K562 (cell line): ENCODE measurements around the gene SDE2. TPM values are rescaled to one million over a fixed set of nuclear protein-coding genes. Genes with fewer than 3 reads are reported as not detected.

ENCODE experiments used
- ATAC-seq: fragments of 200-7000 bp; cut with Tn5 transposase; 3 replicates; pipeline ENCODE4 v1.9.1; 2020; ENCODE audit warnings: moderate library complexity
- BruUV-seq: library from RNA; stranded (reverse); fragments of 400-500 nt; replicated peaks from 2 replicates; lab custom pipeline; 2021; lab: Mats Ljungman, UMichigan
- CTCF ChIA-PET: fragments of 300-600 bp; formaldehyde crosslinking; extraction: SDS; loops from one replicate; lab custom pipeline; 2021; ENCODE audit warnings: low intra/inter-chr PET ratio; lab: Yijun Ruan, JAX
- POLR2A ChIA-PET: fragments of 300-600, 350-650 bp; sonication (Branson Sonifier 250); formaldehyde crosslinking; extraction: SDS; loops from one replicate; lab custom pipeline; 2021; ENCODE audit warnings: antibody characterized with exemption, inconsistent platforms; lab: Yijun Ruan, JAX
- DNase-seq, 4 experiments: peaks; one replicate each; pipeline versions ENCODE4 v3.0.0 to v3.0.0-alpha.2; 2011 to 2018; ENCODE audit warnings: low spot score in 3 of 4, mixed read lengths in 3 of 4; ENCODE audit errors: extremely low read depth in 1 of 4
- FAIRE-seq: peaks from 2 replicates; lab custom pipeline; 2011; peaks lifted over from hg19 to GRCh38; lab: Jason Lieb, UNC
- H2AFZ ChIP-seq: 2 replicates; pipeline ENCODE4 v1.6.0; 2011; ENCODE audit warnings: low read depth, low read length, control low read depth, inconsistent platforms
- H3K27ac ChIP-seq: fragments of 200-600 bp; 3 replicates; pipeline ENCODE4 v1.8.0; 2011; ENCODE audit warnings: low read depth, mild to moderate bottlenecking, control low read depth, inconsistent platforms, low read length, moderate library complexity, mixed read lengths; ENCODE audit errors: extremely low read depth
- H3K27me3 ChIP-seq, 2 experiments: fragments of 300-600 bp in 1 of 2; 2 replicates in 1 of 2; 3 replicates in 1 of 2; pipeline versions ENCODE4 v1.6.0 to v1.8.0; 2011; ENCODE audit warnings: inconsistent platforms in 2 of 2, low read length in 2 of 2, mild to moderate bottlenecking in 1 of 2, mixed read lengths in 1 of 2, moderate library complexity in 1 of 2; ENCODE audit not compliant: control insufficient read depth in 2 of 2, insufficient read depth in 2 of 2
- H3K36me3 ChIP-seq: fragments of 300-600 bp; 3 replicates; pipeline ENCODE4 v1.8.0; 2011; ENCODE audit warnings: mild to moderate bottlenecking, low read length, inconsistent platforms; ENCODE audit not compliant: control insufficient read depth, insufficient read depth
- H3K4me1 ChIP-seq, 2 experiments: fragments of 200-600 bp in 1 of 2; replicated peaks in 1 of 2; 2 replicates in 1 of 2; 3 replicates in 1 of 2; pipeline versions ENCODE4 v1.5.1 to v1.8.0; 2011; ENCODE audit warnings: inconsistent platforms in 2 of 2, low read length in 2 of 2, mild to moderate bottlenecking in 1 of 2, mixed read lengths in 1 of 2, moderate library complexity in 1 of 2; ENCODE audit not compliant: control insufficient read depth in 2 of 2, insufficient read depth in 2 of 2
- H3K4me2 ChIP-seq: 2 replicates; pipeline ENCODE4 v1.6.1; 2011; ENCODE audit warnings: low read length, control low read depth, inconsistent platforms, mixed read lengths; ENCODE audit not compliant: insufficient read depth
- H3K4me3 ChIP-seq: fragments of 200-600 bp; sonication (generic), shearing (Covaris generic); 2 replicates; pipeline ENCODE4 v1.5.1; 2016; ENCODE audit warnings: control low read depth, inconsistent platforms
- H3K79me2 ChIP-seq: fragments of 200-600 bp; 3 replicates; pipeline ENCODE4 v1.8.0; 2011; ENCODE audit warnings: low read length, inconsistent platforms; ENCODE audit not compliant: control insufficient read depth, insufficient read depth
- H3K9ac ChIP-seq, 2 experiments: 2 replicates each; pipeline versions ENCODE4 v1.6.0 to v1.6.1; 2011; ENCODE audit warnings: low read depth in 2 of 2, low read length in 2 of 2, control low read depth in 1 of 2, inconsistent platforms in 1 of 2, mild to moderate bottlenecking in 1 of 2, mixed read lengths in 1 of 2; ENCODE audit not compliant: insufficient read depth in 1 of 2
- H3K9me1 ChIP-seq: one replicate; pipeline ENCODE4 v1.6.0; 2011; ENCODE audit warnings: inconsistent platforms, mild to moderate bottlenecking, low read length, moderate library complexity; ENCODE audit not compliant: control insufficient read depth, insufficient read depth
- H3K9me3 ChIP-seq: replicated peaks from 2 replicates; pipeline ENCODE4 v1.5.1; 2011; ENCODE audit warnings: low read depth, low read length, inconsistent platforms; ENCODE audit not compliant: control insufficient read depth, insufficient read depth
- H4K20me1 ChIP-seq: replicated peaks from 2 replicates; pipeline ENCODE4 v1.6.1; 2011; ENCODE audit warnings: low read length, inconsistent platforms, mixed read lengths; ENCODE audit not compliant: control insufficient read depth, insufficient read depth
- AFF4 ChIP-seq: sonication (generic); formaldehyde crosslinking; IDR thresholded peaks from 2 replicates; pipeline ENCODE4 v1.8.0; 2023; ENCODE audit warnings: mild to moderate bottlenecking, missing genetic modification reagents
- C11orf30 ChIP-seq: fragments of 450-650 bp; IDR thresholded peaks from 2 replicates; pipeline ENCODE4 v1.6.1; 2016; ENCODE audit warnings: low read depth, mild to moderate bottlenecking
- EHMT2 ChIP-seq: fragments of 450-650 bp; IDR thresholded peaks from 2 replicates; pipeline ENCODE4 v1.6.1; 2018; ENCODE audit warnings: antibody characterized with exemption
- FIP1L1 ChIP-seq: fragments of 200-400 bp; formaldehyde crosslinking; IDR thresholded peaks from 2 replicates; pipeline ENCODE4 v1.6.1; 2018; ENCODE audit warnings: mild to moderate bottlenecking, low read depth, low read length; ENCODE audit not compliant: poor library complexity, severe bottlenecking
- HINFP ChIP-seq: fragments of 450-650 bp; conservative IDR thresholded peaks from 2 replicates; pipeline ENCODE4 v1.6.1; 2016; ENCODE audit warnings: missing genetic modification characterization, low read depth, mild to moderate bottlenecking, control low read depth, missing compliant biosample characterization
- KDM4B ChIP-seq, 2 experiments: fragments of 450-650 bp in 1 of 2; sonication (generic) in 1 of 2; IDR thresholded peaks; 2 replicates each; pipeline ENCODE4 v1.6.1; 2016 to 2017; ENCODE audit warnings: borderline replicate concordance in 2 of 2, antibody characterized with exemption in 1 of 2, low read depth in 1 of 2, mild to moderate bottlenecking in 1 of 2
- MAFF ChIP-seq: IDR thresholded peaks from 2 replicates; pipeline ENCODE4 v1.6.1; 2012; ENCODE audit warnings: low read length, improper control_type of control experiment
- MCM7 ChIP-seq, 2 experiments: fragments of 450-650 bp; IDR thresholded peaks; 2 replicates each; pipeline ENCODE4 v1.6.1; 2016 to 2018
- PHF8 ChIP-seq: fragments of 200-600 bp; sonication (generic); IDR thresholded peaks from 2 replicates; pipeline ENCODE4 v1.6.1; 2012; ENCODE audit warnings: mixed run types, mild to moderate bottlenecking, inconsistent platforms, low read length, moderate library complexity, borderline replicate concordance
- POLR2AphosphoS5 ChIP-seq: IDR thresholded peaks from 2 replicates; pipeline ENCODE4 v1.6.1; 2011; ENCODE audit warnings: mild to moderate bottlenecking, low read depth, low read length, moderate library complexity; ENCODE audit not compliant: control insufficient read depth, insufficient read depth
- PTBP1 ChIP-seq: fragments of 200-400 bp; formaldehyde crosslinking; IDR thresholded peaks from 2 replicates; pipeline ENCODE4 v1.6.1; 2017; ENCODE audit warnings: low read depth, low read length
- TOE1 ChIP-seq, 2 experiments: fragments of 450-650 bp in 1 of 2; sonication (generic) in 1 of 2; formaldehyde crosslinking in 1 of 2; IDR thresholded peaks; 2 replicates each; pipeline versions ENCODE4 v1.7.1 to v1.8.0; 2016 to 2022; ENCODE audit warnings: borderline replicate concordance in 2 of 2, mild to moderate bottlenecking in 2 of 2, antibody characterized with exemption in 1 of 2, inconsistent platforms in 1 of 2, low read depth in 1 of 2, missing genetic modification reagents in 1 of 2, moderate library complexity in 1 of 2
- ZNF830 ChIP-seq: fragments of 250-450 bp; sonication (Bioruptor Pico); IDR thresholded peaks from 2 replicates; pipeline ENCODE4 v1.5.0; 2021; ENCODE audit warnings: mild to moderate bottlenecking
- WGBS: fragments of 100-300 bp; shearing (Covaris generic); methylation state at CpG from one replicate; pipeline ENCODE4 v1.1.6; 2016; ENCODE audit warnings: low coverage, mixed read lengths; ENCODE audit not compliant: insufficient coverage; ENCODE audit errors: missing lambda C conversion rate; 5-methylcytosine and 5-hydroxymethylcytosine counted together
- in situ Hi-C: fragments of 300-500 bp; cut with MboI; formaldehyde crosslinking; loops from 4 replicates; pipeline ENCODE4 v1.15.0; 2018; ENCODE audit warnings: inconsistent platforms, mixed read lengths
- intact Hi-C: fragments of 100-400 bp; cut with micrococcal nuclease; formaldehyde crosslinking; loops from 2 replicates; pipeline ENCODE4 v1.14.2; 2022
- polyA plus RNA-seq, 8 experiments: library from polyadenylated mRNA; depleted of rRNA in 4 of 8; stranded (reverse) in 5 of 8; unstranded in 3 of 8; fragments of >200 nt; fragmentation: Nextera tagmentation in 2 of 8; fragmentation: Illumina TruSeq in 1 of 8; extraction: Ambion mirVana in 2 of 8; extraction: Trizol in 1 of 8; gene quantifications; 2 replicates each; pipeline versions ENCODE4 v1.2.1 to v1.2.3, GENCODE V29; 2011 to 2014; ENCODE audit warnings: inconsistent platforms in 1 of 8, missing spikeins in 1 of 8
- total RNA-seq, 7 experiments: library from RNA; depleted of rRNA in 6 of 7; stranded (reverse); fragments of >200 nt in 6 of 7; fragmentation: Illumina TruSeq in 2 of 7; extraction: Trizol in 2 of 7; gene quantifications; 2 replicates each; pipeline versions ENCODE4 v1.2.1 to v1.2.3, GENCODE V29; 2011 to 2021; ENCODE audit warnings: low replicate concordance in 1 of 7

The SDE2 gene
- total and polyA plus RNA-seq, 9 of the 15 experiments (the other 6 are each of a cell fraction or from before 2014, with no cell fraction given) = 14.3 to 62.3 (median 46.0) TPM

DNA sequence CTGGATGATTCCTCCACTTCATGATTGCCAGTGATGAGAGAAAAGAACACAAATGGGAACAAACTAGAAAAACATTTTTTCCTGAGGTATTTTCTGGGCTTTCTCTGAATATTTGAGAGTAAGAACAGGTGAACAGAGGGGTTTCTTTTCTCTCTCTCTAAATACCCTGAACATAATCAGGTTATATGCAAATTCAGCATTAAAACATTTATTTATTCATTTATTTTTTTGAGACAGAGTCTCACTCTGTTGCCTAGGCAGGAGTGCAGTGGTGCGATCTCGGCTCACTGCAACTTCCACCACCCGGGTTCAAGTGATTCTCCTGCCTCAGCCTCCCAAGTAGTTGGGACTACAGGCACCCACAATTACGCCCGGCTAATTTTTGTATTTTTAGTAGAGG, 52.3 kb downstream of the SDE2 start:
- no peak for DNase-seq
- no peak for ATAC-seq
- H3K27me3 ChIP-seq = no peaks in the 10 kb centered on the region
- H3K9me1 ChIP-seq = no peaks in the 10 kb centered on the region
- in situ Hi-C loops (no loop called here), intact Hi-C loops (no loop called here)
- H3K9ac ChIP-seq = no peak overlapping the region
- no peaks in the 10 kb centered on the region for H3K36me3 ChIP-seq
- no peak for FAIRE-seq
- no peak overlapping the region for H3K4me3 ChIP-seq
- peaks cover 15 to 18% of the 10 kb centered on the region in 2 experiments; a peak in 4 of 5 replicates for H3K4me1 ChIP-seq
- BruUV-seq = no TSS peak
- POLR2A ChIA-PET = interaction anchor here (2.4 kb wide), 1 partner anchor 10 kb away, joined by 10 read pairs; no protein-coding TSS in a partner anchor
- H3K4me2 ChIP-seq = no peak overlapping the region
- no peaks in the 10 kb centered on the region for H3K9me3 ChIP-seq
- H4K20me1 ChIP-seq = no peaks in the 10 kb centered on the region
- no peak overlapping the region for H2AFZ ChIP-seq
- 66% methylated on average over 5 of the region's 5 CpGs for WGBS
- H3K27ac ChIP-seq = no peak overlapping the region
- CTCF ChIA-PET = interaction anchor here (0.5 kb wide), 1 partner anchor 75 kb away, joined by 3 read pairs; no protein-coding TSS in a partner anchor
- H3K79me2 ChIP-seq = no peaks in the 10 kb centered on the region
- TF ChIP-seq FIP1L1 (no peak), HINFP (no peak), AFF4 (no peak), TOE1 (IDR thresholded peaks at IDR 0.05; ENCODE audit: borderline replicate concordance) (no peak), TOE1 (CRISPR knock-in tag; IDR thresholded peaks at IDR 0.05; ENCODE audit: borderline replicate concordance, low read depth) (no peak), MCM7 (IDR thresholded peaks at IDR 0.05) (no peak), POLR2AphosphoS5 (no peak), KDM4B (IDR thresholded peaks at IDR 0.05; ENCODE audit: borderline replicate concordance in 2 of 2, low read depth in 1 of 2) (no peak), C11orf30 (peak; percentile 61), MAFF (peak; percentile 32; the same call in 1 of the 2 replicates), EHMT2 (no peak), PTBP1 (no peak), ZNF830 (CRISPR knock-in tag) (no peak), PHF8 (no peak)
